Liver (tissue), 9 donors: ENCODE measurements around the gene PTPN12. TPM values are rescaled to one million over a fixed set of nuclear protein-coding genes. Genes with fewer than 3 reads are reported as not detected.

ENCODE experiments used
- DNase-seq: peaks from one replicate; pipeline ENCODE4 v3.0.0-alpha.2; 2017; ENCODE audit warnings: low spot score
- H3K27ac ChIP-seq, 2 donors: one replicate each; pipeline ENCODE4 v1.7.0; 2013; ENCODE audit warnings: inconsistent platforms in 2 of 2, low read length in 2 of 2, control low read depth in 1 of 2, low read depth in 1 of 2, mild to moderate bottlenecking in 1 of 2
- H3K27me3 ChIP-seq, 4 donors: one replicate each; pipeline versions ENCODE4 v1.6.1 to v1.7.0; 2013; ENCODE audit warnings: low read length in 3 of 4, inconsistent platforms in 1 of 4, mild to moderate bottlenecking in 1 of 4, moderate library complexity in 1 of 4; ENCODE audit not compliant: control insufficient read depth in 4 of 4, insufficient read depth in 4 of 4
- H3K36me3 ChIP-seq, 4 donors: one replicate each; pipeline versions ENCODE4 v1.6.1 to v1.7.0; 2013; ENCODE audit warnings: low read length in 3 of 4, mild to moderate bottlenecking in 3 of 4, low read depth in 1 of 4, moderate library complexity in 1 of 4; ENCODE audit not compliant: control insufficient read depth in 4 of 4, insufficient read depth in 3 of 4
- H3K4me1 ChIP-seq, 4 donors: one replicate each; pipeline versions ENCODE4 v1.6.1 to v1.7.0; 2013; ENCODE audit warnings: low read length in 3 of 4, mild to moderate bottlenecking in 3 of 4, moderate library complexity in 1 of 4; ENCODE audit not compliant: control insufficient read depth in 4 of 4, insufficient read depth in 4 of 4
- H3K4me3 ChIP-seq, 3 donors: one replicate each; pipeline versions ENCODE4 v1.6.1 to v1.7.0; 2013; ENCODE audit warnings: low read length in 3 of 3, control low read depth in 1 of 3, low read depth in 1 of 3, mild to moderate bottlenecking in 1 of 3
- H3K9ac ChIP-seq, 2 donors: one replicate each; pipeline ENCODE4 v1.7.0; 2013; ENCODE audit warnings: low read length in 2 of 2, mild to moderate bottlenecking in 2 of 2, moderate library complexity in 2 of 2, control low read depth in 1 of 2, low read depth in 1 of 2
- H3K9me3 ChIP-seq, 4 donors: one replicate each; pipeline versions ENCODE4 v1.6.1 to v1.7.0; 2013; ENCODE audit warnings: low read length in 3 of 4; ENCODE audit not compliant: control insufficient read depth in 4 of 4
- ATF3 ChIP-seq: IDR thresholded peaks from 2 replicates; pipeline ENCODE4 v1.6.1; 2016; ENCODE audit warnings: antibody characterized with exemption
- EGR1 ChIP-seq, 2 donors: IDR thresholded peaks; 2 replicates each; pipeline ENCODE4 v1.6.1; 2016 to 2018; ENCODE audit warnings: antibody characterized with exemption in 2 of 2, low read depth in 2 of 2
- FOXA2 ChIP-seq: IDR thresholded peaks from 2 replicates; pipeline ENCODE4 v1.6.1; 2016; ENCODE audit warnings: antibody characterized with exemption
- GABPA ChIP-seq, 2 donors: IDR thresholded peaks in 1 of 2; conservative IDR thresholded peaks in 1 of 2; 2 replicates each; pipeline ENCODE4 v1.6.1; 2016; ENCODE audit warnings: antibody characterized with exemption in 2 of 2, mild to moderate bottlenecking in 1 of 2, moderate library complexity in 1 of 2
- HNF4A ChIP-seq, 2 donors: conservative IDR thresholded peaks; 2 replicates each; pipeline ENCODE4 v1.6.1; 2016; ENCODE audit warnings: antibody characterized with exemption in 2 of 2, mild to moderate bottlenecking in 2 of 2
- HNF4G ChIP-seq: IDR thresholded peaks from 2 replicates; pipeline ENCODE4 v1.6.1; 2016; ENCODE audit warnings: antibody characterized with exemption
- JUND ChIP-seq, 2 donors: IDR thresholded peaks; 2 replicates each; pipeline ENCODE4 v1.6.1; 2016; ENCODE audit warnings: antibody characterized with exemption in 2 of 2
- RXRA ChIP-seq, 2 donors: IDR thresholded peaks; 2 replicates each; pipeline ENCODE4 v1.6.1; 2017 to 2018; ENCODE audit warnings: antibody characterized with exemption in 2 of 2, mild to moderate bottlenecking in 1 of 2
- SP1 ChIP-seq: IDR thresholded peaks from 2 replicates; pipeline ENCODE4 v1.6.1; 2018; ENCODE audit warnings: antibody characterized with exemption, mild to moderate bottlenecking
- YY1 ChIP-seq: IDR thresholded peaks from 2 replicates; pipeline ENCODE4 v1.6.1; 2016; ENCODE audit warnings: antibody characterized with exemption, mild to moderate bottlenecking
- WGBS: extraction: QIAGEN DNeasy Blood & Tissue Kit; methylation state at CpG from one replicate; pipeline ENCODE4 v1.1.7; 2013; 5-methylcytosine and 5-hydroxymethylcytosine counted together
- polyA plus RNA-seq, 2 donors: library from polyadenylated mRNA; stranded (reverse) in 1 of 2; unstranded in 1 of 2; fragments of 200-250 nt in 1 of 2; fragments of >200 nt in 1 of 2; fragmentation: Nextera tagmentation in 1 of 2; extraction: Ambion mirVana in 1 of 2; gene quantifications; one replicate each; pipeline versions ENCODE4 v1.2.1 to v1.2.3, GENCODE V29; 2013 to 2015
- total RNA-seq, 2 donors: library from RNA; depleted of rRNA; stranded (reverse); fragments of >200 nt; gene quantifications; one replicate each; pipeline ENCODE4 v1.2.3, GENCODE V29; 2014
- TF ChIP-seq, protein P1 (sequence below): IDR thresholded peaks from 2 replicates; pipeline ENCODE4 v1.6.1; 2016; ENCODE audit warnings: antibody characterized with exemption, mild to moderate bottlenecking
- TF ChIP-seq, protein P2 (sequence below): IDR thresholded peaks from 2 replicates; pipeline ENCODE4 v1.6.1; 2016; ENCODE audit warnings: antibody characterized with exemption
- donor health status: healthy.
- donor health status: healthy.
- donor health status: healthy.
- donor health status: healthy.
- donor health status: healthy.

The PTPN12 gene
- total and polyA plus RNA-seq, 4 donors = 10.1 to 18.6 (median 15.3) TPM

- Histone ChIP-seq H3K9me3 (no peaks in the 10 kb centered on the region), H3K27me3 (no peaks in the 10 kb centered on the region), H3K9ac (no peak overlapping the region), H3K4me3 (no peak overlapping the region), H3K4me1 (no peaks in the 10 kb centered on the region), H3K27ac (no peak overlapping the region), H3K36me3 (peaks cover 0 to 8% (median 6%) of the 10 kb centered on the region in 4 donors)
- no peak for TF ChIP-seq EGR1 (IDR thresholded peaks at IDR 0.05; ENCODE audit: low read depth in 2 of 2)
- no peak for TF ChIP-seq YY1
- no peak for TF ChIP-seq JUND (IDR thresholded peaks at IDR 0.05)
- TF ChIP-seq ATF3 = no peak
- no peak for TF ChIP-seq HNF4G
- no peak for TF ChIP-seq SP1
- TF ChIP-seq, protein P1, sequence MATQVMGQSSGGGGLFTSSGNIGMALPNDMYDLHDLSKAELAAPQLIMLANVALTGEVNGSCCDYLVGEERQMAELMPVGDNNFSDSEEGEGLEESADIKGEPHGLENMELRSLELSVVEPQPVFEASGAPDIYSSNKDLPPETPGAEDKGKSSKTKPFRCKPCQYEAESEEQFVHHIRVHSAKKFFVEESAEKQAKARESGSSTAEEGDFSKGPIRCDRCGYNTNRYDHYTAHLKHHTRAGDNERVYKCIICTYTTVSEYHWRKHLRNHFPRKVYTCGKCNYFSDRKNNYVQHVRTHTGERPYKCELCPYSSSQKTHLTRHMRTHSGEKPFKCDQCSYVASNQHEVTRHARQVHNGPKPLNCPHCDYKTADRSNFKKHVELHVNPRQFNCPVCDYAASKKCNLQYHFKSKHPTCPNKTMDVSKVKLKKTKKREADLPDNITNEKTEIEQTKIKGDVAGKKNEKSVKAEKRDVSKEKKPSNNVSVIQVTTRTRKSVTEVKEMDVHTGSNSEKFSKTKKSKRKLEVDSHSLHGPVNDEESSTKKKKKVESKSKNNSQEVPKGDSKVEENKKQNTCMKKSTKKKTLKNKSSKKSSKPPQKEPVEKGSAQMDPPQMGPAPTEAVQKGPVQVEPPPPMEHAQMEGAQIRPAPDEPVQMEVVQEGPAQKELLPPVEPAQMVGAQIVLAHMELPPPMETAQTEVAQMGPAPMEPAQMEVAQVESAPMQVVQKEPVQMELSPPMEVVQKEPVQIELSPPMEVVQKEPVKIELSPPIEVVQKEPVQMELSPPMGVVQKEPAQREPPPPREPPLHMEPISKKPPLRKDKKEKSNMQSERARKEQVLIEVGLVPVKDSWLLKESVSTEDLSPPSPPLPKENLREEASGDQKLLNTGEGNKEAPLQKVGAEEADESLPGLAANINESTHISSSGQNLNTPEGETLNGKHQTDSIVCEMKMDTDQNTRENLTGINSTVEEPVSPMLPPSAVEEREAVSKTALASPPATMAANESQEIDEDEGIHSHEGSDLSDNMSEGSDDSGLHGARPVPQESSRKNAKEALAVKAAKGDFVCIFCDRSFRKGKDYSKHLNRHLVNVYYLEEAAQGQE = no peak
- TF ChIP-seq, protein P2, sequence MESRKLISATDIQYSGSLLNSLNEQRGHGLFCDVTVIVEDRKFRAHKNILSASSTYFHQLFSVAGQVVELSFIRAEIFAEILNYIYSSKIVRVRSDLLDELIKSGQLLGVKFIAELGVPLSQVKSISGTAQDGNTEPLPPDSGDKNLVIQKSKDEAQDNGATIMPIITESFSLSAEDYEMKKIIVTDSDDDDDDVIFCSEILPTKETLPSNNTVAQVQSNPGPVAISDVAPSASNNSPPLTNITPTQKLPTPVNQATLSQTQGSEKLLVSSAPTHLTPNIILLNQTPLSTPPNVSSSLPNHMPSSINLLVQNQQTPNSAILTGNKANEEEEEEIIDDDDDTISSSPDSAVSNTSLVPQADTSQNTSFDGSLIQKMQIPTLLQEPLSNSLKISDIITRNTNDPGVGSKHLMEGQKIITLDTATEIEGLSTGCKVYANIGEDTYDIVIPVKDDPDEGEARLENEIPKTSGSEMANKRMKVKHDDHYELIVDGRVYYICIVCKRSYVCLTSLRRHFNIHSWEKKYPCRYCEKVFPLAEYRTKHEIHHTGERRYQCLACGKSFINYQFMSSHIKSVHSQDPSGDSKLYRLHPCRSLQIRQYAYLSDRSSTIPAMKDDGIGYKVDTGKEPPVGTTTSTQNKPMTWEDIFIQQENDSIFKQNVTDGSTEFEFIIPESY = no peak
- no peak for TF ChIP-seq RXRA (IDR thresholded peaks at IDR 0.05)
- TF ChIP-seq FOXA2 = no peak
- no peak for TF ChIP-seq HNF4A (conservative IDR thresholded peaks at IDR 0.05)
- 92% methylated on average over 4 of the region's 4 CpGs for WGBS
- no peak for DNase-seq
These were observed 107.7 kb downstream of the PTPN12 start for GRCh38 chr7:77644774-77645173.

DNA sequence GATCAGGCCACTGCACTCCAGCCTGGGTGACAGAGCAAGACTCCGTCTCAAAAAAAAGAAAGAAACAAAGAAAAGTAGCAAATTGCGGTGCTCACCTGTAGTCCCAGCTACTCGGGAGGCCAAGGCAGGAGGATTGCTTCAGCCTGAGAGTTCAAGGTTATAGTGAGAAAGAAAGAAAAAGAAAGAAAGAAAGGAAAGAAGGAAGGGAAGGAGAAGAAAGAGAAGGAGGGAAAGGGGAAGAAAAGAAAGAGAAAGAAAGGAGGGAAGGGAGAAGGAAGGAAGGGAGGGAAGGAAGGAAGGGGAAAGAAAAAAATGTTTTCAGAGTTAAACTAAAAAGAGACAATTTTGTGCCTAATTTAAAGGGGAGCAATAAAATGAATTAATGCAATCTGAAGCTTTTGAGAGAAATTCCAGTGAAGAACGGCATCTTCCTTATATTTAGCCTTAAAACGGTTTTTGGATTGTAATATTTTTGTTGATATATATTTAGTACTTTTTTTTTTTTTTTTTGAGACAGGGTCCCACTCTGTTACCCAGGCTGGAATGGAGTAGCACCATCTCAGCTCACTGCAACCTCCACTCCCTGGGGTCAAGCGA lies 111.7 kb downstream of the PTPN12 start:
- Histone ChIP-seq H3K4me1 (peaks cover 0 to 12% (median 8%) of the 10 kb centered on the region in 4 donors), H3K27ac (no peak overlapping the region), H3K27me3 (no peaks in the 10 kb centered on the region), H3K9me3 (no peaks in the 10 kb centered on the region), H3K9ac (no peak overlapping the region), H3K36me3 (no peaks in the 10 kb centered on the region), H3K4me3 (no peak overlapping the region)
- TF ChIP-seq RXRA (IDR thresholded peaks at IDR 0.05) (no peak), JUND (IDR thresholded peaks at IDR 0.05) (no peak), GABPA (IDR thresholded peaks at IDR 0.05 in 1 of 2, conservative IDR thresholded peaks at IDR 0.05 in 1 of 2) (no peak)
- DNase-seq = no peak
- WGBS = 97% methylated on average over 6 of the region's 6 CpGs
